K562 (cell line): ENCODE measurements around the gene SLC11A1. TPM values are rescaled to one million over a fixed set of nuclear protein-coding genes. Genes with fewer than 3 reads are reported as not detected.

Source experiments
- BCLAF1 ChIP-seq, 2 experiments: fragments of 450-650 bp in 1 of 2; IDR thresholded peaks; 2 replicates each; pipeline ENCODE4 v1.6.1; 2011 to 2017; ENCODE audit warnings: low read depth in 2 of 2, antibody characterized with exemption in 1 of 2, borderline replicate concordance in 1 of 2, low read length in 1 of 2, mild to moderate bottlenecking in 1 of 2, mixed read lengths in 1 of 2; ENCODE audit not compliant: control insufficient read depth in 1 of 2
- BRD4 ChIP-seq: fragments of 200-600 bp; sonication (generic); IDR thresholded peaks from 2 replicates; pipeline ENCODE4 v1.6.1; 2017; ENCODE audit warnings: inconsistent platforms
- CBFB ChIP-seq: sonication (generic); formaldehyde crosslinking; IDR thresholded peaks from 2 replicates; pipeline ENCODE4 v1.4.0; 2020; ENCODE audit warnings: mild to moderate bottlenecking, missing genetic modification reagents
- CHD2 ChIP-seq: IDR thresholded peaks from 2 replicates; pipeline ENCODE4 v1.6.1; 2011; ENCODE audit warnings: low read depth, low read length
- EHMT2 ChIP-seq: fragments of 450-650 bp; IDR thresholded peaks from 2 replicates; pipeline ENCODE4 v1.6.1; 2018; ENCODE audit warnings: antibody characterized with exemption
- EP300 ChIP-seq: IDR thresholded peaks from 2 replicates; pipeline ENCODE4 v1.6.1; 2012; ENCODE audit warnings: low read length, improper control_type of control experiment
- IRF1 ChIP-seq: sonication (generic); formaldehyde crosslinking; IDR thresholded peaks from 2 replicates; pipeline ENCODE4 v1.8.0; 2022; ENCODE audit warnings: missing genetic modification reagents, mild to moderate bottlenecking, borderline replicate concordance
- MNT ChIP-seq, 2 experiments: fragments of 450-650 bp; conservative IDR thresholded peaks; 2 replicates each; pipeline ENCODE4 v1.6.1; 2017; ENCODE audit warnings: mild to moderate bottlenecking in 2 of 2, moderate library complexity in 2 of 2
- NR0B1 ChIP-seq: fragments of 450-650 bp; IDR thresholded peaks from one replicate; pipeline ENCODE4 v1.6.1; 2018; ENCODE audit warnings: mild to moderate bottlenecking, moderate library complexity; ENCODE audit not compliant: partially characterized antibody
- NR1H2 ChIP-seq: sonication (generic); formaldehyde crosslinking; IDR thresholded peaks from 2 replicates; pipeline ENCODE4 v1.4.0; 2020; ENCODE audit warnings: mild to moderate bottlenecking, missing genetic modification reagents
- PCBP2 ChIP-seq: fragments of 200-400 bp; formaldehyde crosslinking; IDR thresholded peaks from 2 replicates; pipeline ENCODE4 v1.6.1; 2018; ENCODE audit warnings: low read length, low read depth, mild to moderate bottlenecking, moderate library complexity; ENCODE audit not compliant: poor library complexity, severe bottlenecking
- POLR2A ChIP-seq: fragments of 450-650 bp; conservative IDR thresholded peaks from 2 replicates; pipeline ENCODE4 v1.6.1; 2016
- PTBP1 ChIP-seq: fragments of 200-400 bp; formaldehyde crosslinking; IDR thresholded peaks from 2 replicates; pipeline ENCODE4 v1.6.1; 2017; ENCODE audit warnings: low read depth, low read length
- SMARCA5 ChIP-seq: fragments of 450-650 bp; IDR thresholded peaks from 2 replicates; pipeline ENCODE4 v1.6.1; 2016
- SMARCE1 ChIP-seq: fragments of 450-650 bp; IDR thresholded peaks from 2 replicates; pipeline ENCODE4 v1.7.1; 2016; ENCODE audit warnings: mild to moderate bottlenecking
- SNIP1 ChIP-seq: fragments of 450-650 bp; IDR thresholded peaks from 2 replicates; pipeline ENCODE4 v1.7.1; 2017; ENCODE audit warnings: low read depth, mild to moderate bottlenecking
- TCF3 ChIP-seq: sonication (generic); formaldehyde crosslinking; IDR thresholded peaks from 2 replicates; pipeline ENCODE4 v1.4.0; 2020; ENCODE audit warnings: mild to moderate bottlenecking, missing genetic modification reagents
- ZFP91 ChIP-seq: sonication (generic); formaldehyde crosslinking; IDR thresholded peaks from 2 replicates; pipeline ENCODE4 v1.8.0; 2022; ENCODE audit warnings: mild to moderate bottlenecking, missing genetic modification reagents
- ZNF140 ChIP-seq: fragments of 250-450 bp; sonication (Bioruptor Pico); IDR thresholded peaks from 2 replicates; pipeline ENCODE4 v1.8.0; 2021; ENCODE audit warnings: moderate library complexity, mild to moderate bottlenecking, inconsistent platforms
- ZNF174 ChIP-seq: fragments of 250-450 bp; sonication (Bioruptor Pico); IDR thresholded peaks from 2 replicates; pipeline ENCODE4 v1.4.0; 2020; ENCODE audit warnings: mild to moderate bottlenecking
- ZNF785 ChIP-seq: fragments of 250-450 bp; sonication (Bioruptor Pico); IDR thresholded peaks from 2 replicates; pipeline ENCODE4 v1.4.0; 2020; ENCODE audit warnings: mild to moderate bottlenecking
- polyA plus RNA-seq, 8 experiments: library from polyadenylated mRNA; depleted of rRNA in 4 of 8; stranded (reverse) in 5 of 8; unstranded in 3 of 8; fragments of >200 nt; fragmentation: Nextera tagmentation in 2 of 8; fragmentation: Illumina TruSeq in 1 of 8; extraction: Ambion mirVana in 2 of 8; extraction: Trizol in 1 of 8; gene quantifications; 2 replicates each; pipeline versions ENCODE4 v1.2.1 to v1.2.3, GENCODE V29; 2011 to 2014; ENCODE audit warnings: inconsistent platforms in 1 of 8, missing spikeins in 1 of 8
- total RNA-seq, 7 experiments: library from RNA; depleted of rRNA in 6 of 7; stranded (reverse); fragments of >200 nt in 6 of 7; fragmentation: Illumina TruSeq in 2 of 7; extraction: Trizol in 2 of 7; gene quantifications; 2 replicates each; pipeline versions ENCODE4 v1.2.1 to v1.2.3, GENCODE V29; 2011 to 2021; ENCODE audit warnings: low replicate concordance in 1 of 7

Gene SLC11A1
- total and polyA plus RNA-seq, 9 of the 15 experiments (the other 6 are each of a cell fraction or from before 2014, with no cell fraction given) = 0.35 to 1.6 (median 0.65) TPM

GRCh38 chr2:218406949-218407618 is 25.0 kb downstream of the SLC11A1 start (continued):
- TF ChIP-seq MNT (conservative IDR thresholded peaks at IDR 0.05) (no peak), EHMT2 (no peak), CBFB (CRISPR knock-in tag) (peak; percentile 61; the same call in 1 of the 2 replicates), NR1H2 (CRISPR knock-in tag) (0 out of 2 replicates have a peak, but pooled peaks have one; percentile 26), SMARCA5 (peak; percentile 67; the same call in 1 of the 2 replicates), IRF1 (CRISPR knock-in tag) (no peak), PCBP2 (no peak), ZNF174 (CRISPR knock-in tag) (no peak), CHD2 (no peak), POLR2A (peak; percentile 65), BRD4 (no peak), NR0B1 (no peak), BCLAF1 (IDR thresholded peaks at IDR 0.05; ENCODE audit: borderline replicate concordance in 1 of 2, control insufficient read depth in 1 of 2, low read depth in 2 of 2, low read length in 1 of 2) (no peak), ZNF785 (CRISPR knock-in tag) (no peak), PTBP1 (0 out of 2 replicates have a peak, but pooled peaks have one; percentile 38), EP300 (0 out of 2 replicates have a peak, but pooled peaks have one; percentile 20), TCF3 (CRISPR knock-in tag) (peak; percentile 18; the same call in 1 of the 2 replicates), ZFP91 (CRISPR knock-in tag) (no peak), SNIP1 (no peak), SMARCE1 (peak; percentile 18; the same call in 1 of the 2 replicates), ZNF140 (CRISPR knock-in tag) (no peak)
